Ovary (tissue), 3 donors: ENCODE results near the gene GADD45GIP1.
"Not testable (repeated sequence)": the region's sequence is repeated elsewhere in the genome, so short reads cannot be mapped to it uniquely, and the experiment has no call there.

Source experiments
- CTCF ChIP-seq, 3 donors: fragments of 450-650 bp in 2 of 3; fragments of 200-600 bp in 1 of 3; IDR thresholded peaks; one replicate each; pipeline versions ENCODE4 v1.5.1 to v1.8.0; 2016 to 2022; ENCODE audit warnings: antibody characterized with exemption in 3 of 3, mild to moderate bottlenecking in 1 of 3
- POLR2A ChIP-seq: fragments of 450-650 bp; IDR thresholded peaks from one replicate; pipeline ENCODE4 v1.6.1; 2017; ENCODE audit warnings: antibody characterized with exemption, mild to moderate bottlenecking, moderate library complexity
- donor health status: DM: no; HTN: no; CAD: no.

- not testable (repeated sequence) for TF ChIP-seq CTCF (IDR thresholded peaks at IDR 0.05); POLR2A
Observed at GRCh38 chr19:12957389-12957952, 448 bp upstream of the GADD45GIP1 start.
